CD4-positive, CD25-positive, alpha-beta regulatory T cell (primary cell): ENCODE measurements around the gene SPRED2. TPM values are rescaled to one million over a fixed set of nuclear protein-coding genes. Genes with fewer than 3 reads are reported as not detected.

Experiments used
- ATAC-seq, 2 donors: fragments of 150-1000 bp; cut with Tn5 transposase; one replicate each; pipeline ENCODE4 v1.10.0; 2021; ENCODE audit warnings: low read depth in 2 of 2, moderate number of reproducible peaks in 2 of 2, moderate library complexity in 1 of 2
- DNase-seq, 3 donors: peaks; one replicate each; pipeline versions ENCODE4 v3.0.0 to v3.0.0-alpha.2; 2012 to 2022; ENCODE audit warnings: mixed read lengths in 1 of 3
- H3K27ac ChIP-seq: one replicate; pipeline ENCODE4 v1.7.0; 2013; ENCODE audit warnings: mild to moderate bottlenecking, low read length; ENCODE audit not compliant: insufficient read depth, poor library complexity, severe bottlenecking
- H3K27me3 ChIP-seq: one replicate; pipeline ENCODE4 v1.7.0; 2013; ENCODE audit warnings: low read length; ENCODE audit not compliant: control insufficient read depth, insufficient read depth
- H3K36me3 ChIP-seq: one replicate; pipeline ENCODE4 v1.7.0; 2013; ENCODE audit warnings: mild to moderate bottlenecking, low read length, moderate library complexity; ENCODE audit not compliant: control insufficient read depth, insufficient read depth
- H3K4me1 ChIP-seq: 2 replicates; pipeline ENCODE4 v1.7.0; 2013; ENCODE audit warnings: mild to moderate bottlenecking, low read length; ENCODE audit not compliant: insufficient read depth, control insufficient read depth, poor library complexity, severe bottlenecking
- H3K4me3 ChIP-seq: one replicate; pipeline ENCODE4 v1.7.0; 2013; ENCODE audit warnings: low read depth, mild to moderate bottlenecking, low read length, moderate library complexity
- H3K9me3 ChIP-seq, 2 experiments: 1 replicate in 1 of 2; 2 replicates in 1 of 2; pipeline ENCODE4 v1.7.0; 2013; ENCODE audit warnings: low read length in 2 of 2, mild to moderate bottlenecking in 1 of 2, moderate library complexity in 1 of 2; ENCODE audit not compliant: control insufficient read depth in 2 of 2
- H3K27ac Mint-ChIP-seq, 3 donors: one replicate each; pipeline ENCODE4 v1.8.0; 2020 to 2022; ENCODE audit warnings: mild to moderate bottlenecking in 3 of 3, mixed read lengths in 3 of 3, moderate library complexity in 2 of 3
- H3K27me3 Mint-ChIP-seq: one replicate; pipeline ENCODE4 v1.8.0; 2022; ENCODE audit warnings: mild to moderate bottlenecking, mixed read lengths
- H3K36me3 Mint-ChIP-seq: one replicate; pipeline ENCODE4 v1.8.0; 2020; ENCODE audit warnings: mixed read lengths
- H3K4me1 Mint-ChIP-seq, 4 donors: one replicate each; pipeline ENCODE4 v1.8.0; 2020 to 2022; ENCODE audit warnings: mixed read lengths in 4 of 4, mild to moderate bottlenecking in 1 of 4
- H3K4me3 Mint-ChIP-seq, 4 donors: one replicate each; pipeline ENCODE4 v1.8.0; 2020 to 2022; ENCODE audit warnings: mild to moderate bottlenecking in 4 of 4, mixed read lengths in 4 of 4, moderate library complexity in 3 of 4
- H3K9me3 Mint-ChIP-seq, 7 donors: one replicate each; pipeline ENCODE4 v1.8.0; 2020 to 2022; ENCODE audit warnings: mixed read lengths in 7 of 7, mild to moderate bottlenecking in 3 of 7, moderate library complexity in 2 of 7
- polyA plus RNA-seq, 4 donors: library from polyadenylated mRNA; unstranded; fragments of 300-500 nt; fragmentation: Illumina TruSeq; gene quantifications; one replicate each; pipeline ENCODE4 v1.2.3, GENCODE V29; 2021
- total RNA-seq: library from RNA; stranded (reverse); gene quantifications from one replicate; pipeline ENCODE4 v1.2.3, GENCODE V29; 2022

SPRED2 gene
- total and polyA plus RNA-seq, 5 donors from 2014 or later: 0.23 to 6.3 (median 1.1) TPM

DNA sequence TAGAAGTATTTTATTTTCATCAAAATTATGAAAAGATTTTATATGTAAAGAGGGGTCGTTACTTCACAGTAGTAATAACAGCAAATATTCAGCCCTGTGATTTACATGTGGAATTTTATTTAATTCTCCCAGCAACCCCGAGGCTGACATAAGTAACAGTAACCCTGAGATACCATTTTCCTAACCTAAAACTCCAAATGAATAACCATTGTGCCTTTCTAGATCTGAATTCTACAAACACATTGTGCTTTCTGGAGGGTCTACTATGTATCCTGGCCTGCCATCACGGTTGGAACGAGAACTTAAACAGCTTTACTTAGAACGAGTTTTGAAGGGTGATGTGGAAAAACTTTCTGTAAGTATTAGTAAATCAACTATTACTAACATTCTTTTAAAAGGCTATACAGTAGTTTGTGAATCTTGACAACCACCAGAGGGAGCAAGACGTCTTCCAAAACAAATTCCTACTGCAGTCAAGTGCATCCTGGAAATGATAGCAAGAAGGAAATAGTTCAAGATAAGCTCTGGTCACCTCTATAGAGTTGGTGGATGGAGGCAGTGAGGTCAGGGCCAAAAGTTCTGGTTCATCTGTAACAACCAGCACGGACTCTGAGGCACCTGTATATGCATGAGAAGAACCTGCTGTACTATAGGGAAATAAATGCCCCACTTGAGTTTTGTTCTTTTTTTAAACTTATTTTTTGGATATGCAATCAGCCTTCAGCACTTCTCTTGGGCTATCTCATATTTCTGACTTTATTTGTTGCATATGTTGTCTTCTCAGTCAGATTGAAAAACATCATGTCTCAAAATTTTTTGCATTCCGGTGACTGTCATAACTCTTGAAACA is 167.4 kb downstream of the SPRED2 start:
- Mint-ChIP-seq H3K27ac (peak overlapping the region in 2 of 3 donors; percentile 2 to 35), H3K4me1 (peaks cover 10 to 25% (median 24%) of the 10 kb centered on the region in 4 donors), H3K4me3 (no peak overlapping the region), H3K36me3 (peaks cover 43% of the 10 kb centered on the region), H3K9me3 (no peaks in the 10 kb centered on the region), H3K27me3 (no peaks in the 10 kb centered on the region)
- Histone ChIP-seq H3K9me3 (no peaks in the 10 kb centered on the region), H3K27ac (no peak overlapping the region), H3K4me3 (no peak overlapping the region), H3K36me3 (peaks cover 82% of the 10 kb centered on the region), H3K4me1 (no peaks in the 10 kb centered on the region), H3K27me3 (no peaks in the 10 kb centered on the region)
- DNase-seq (peak in 2 of 3 donors; percentile 32 to 67), ATAC-seq (no peak)

DNA sequence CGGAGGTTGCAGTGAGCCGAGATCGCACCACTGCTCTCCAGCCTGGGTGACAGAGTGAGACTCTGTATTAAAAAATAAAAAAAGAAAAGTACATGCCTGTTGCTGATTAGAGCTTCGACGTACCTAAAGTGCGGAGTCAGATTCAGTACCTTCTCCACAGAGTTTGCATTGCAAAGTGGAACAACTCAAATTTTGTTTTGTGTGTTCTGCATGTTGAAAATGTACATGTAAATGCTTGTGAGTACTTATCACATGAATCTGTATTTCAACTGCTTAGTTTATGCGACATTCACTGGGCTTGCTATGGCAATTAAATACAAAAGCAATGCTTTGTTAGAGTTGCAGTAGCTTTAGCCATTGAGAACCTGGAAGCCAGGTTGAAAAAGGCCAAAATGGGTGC is 168.4 kb downstream of the SPRED2 start:
- no peak overlapping the region for H3K27ac ChIP-seq
- H3K9me3 ChIP-seq: no peaks in the 10 kb centered on the region
- H3K4me1 ChIP-seq: no peaks in the 10 kb centered on the region
- DNase-seq (no peak), ATAC-seq (no peak)
- Mint-ChIP-seq H3K9me3 (no peaks in the 10 kb centered on the region), H3K36me3 (peaks cover 40% of the 10 kb centered on the region), H3K27me3 (no peaks in the 10 kb centered on the region), H3K4me3 (no peak overlapping the region), H3K27ac (no peak overlapping the region), H3K4me1 (peaks cover 10 to 27% (median 24%) of the 10 kb centered on the region in 4 donors)
- peaks cover 81% of the 10 kb centered on the region for H3K36me3 ChIP-seq
- H3K27me3 ChIP-seq: no peaks in the 10 kb centered on the region
- no peak overlapping the region for H3K4me3 ChIP-seq

DNA sequence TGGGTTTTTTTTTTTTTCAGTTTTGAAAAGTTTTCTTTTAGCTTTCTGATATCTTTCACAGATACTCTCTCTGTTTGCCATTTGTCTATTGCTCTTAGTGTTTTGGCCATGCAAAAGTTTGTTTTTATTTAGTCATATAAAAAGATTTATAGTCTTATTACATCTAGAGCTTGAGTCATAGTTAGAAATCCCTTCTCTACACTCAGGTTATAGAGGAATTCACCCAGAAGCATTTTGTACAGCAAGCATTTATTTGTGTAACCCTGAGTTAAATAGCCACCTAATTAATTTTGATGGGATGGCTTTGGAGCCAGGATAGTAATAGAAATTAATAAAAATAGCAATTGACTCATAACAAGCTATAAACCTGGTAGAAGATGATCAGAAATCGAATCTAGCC is 169.1 kb downstream of the SPRED2 start:
- peaks cover 37% of the 10 kb centered on the region for H3K36me3 Mint-ChIP-seq

DNA sequence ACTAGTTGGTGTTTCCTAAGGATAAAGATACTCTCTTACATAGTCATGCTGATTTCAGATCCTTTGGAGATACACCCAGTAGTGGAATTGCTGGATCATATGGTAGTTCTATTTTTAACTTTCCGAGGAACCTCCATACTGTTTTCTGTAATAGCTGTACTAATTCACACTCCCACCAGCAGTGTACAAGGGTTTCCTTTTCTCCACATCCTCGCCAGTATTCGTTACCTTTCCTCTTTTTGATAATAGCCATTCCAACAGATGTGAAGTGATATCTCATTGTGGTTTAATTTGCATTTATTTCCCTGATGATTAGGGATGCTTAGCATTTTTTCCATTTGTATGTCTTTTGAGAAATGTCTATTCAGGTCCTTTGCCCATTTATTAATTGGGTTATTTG is 170.7 kb downstream of the SPRED2 start:
- H3K4me1 ChIP-seq: peaks cover 3% of the 10 kb centered on the region
- peaks cover 22 to 41% (median 28%) of the 10 kb centered on the region in 4 donors for H3K4me1 Mint-ChIP-seq
- H3K9me3 Mint-ChIP-seq: no peaks in the 10 kb centered on the region
- H3K9me3 ChIP-seq: no peaks in the 10 kb centered on the region
- no peak overlapping the region for H3K27ac ChIP-seq
- H3K27me3 Mint-ChIP-seq: no peaks in the 10 kb centered on the region
- H3K36me3 ChIP-seq: peaks cover 74% of the 10 kb centered on the region
- peak overlapping the region in 1 of 3 donors; percentile 55 for H3K27ac Mint-ChIP-seq
- H3K4me3 ChIP-seq: no peak overlapping the region
- ATAC-seq (no peak), DNase-seq (no peak)
- H3K27me3 ChIP-seq: no peaks in the 10 kb centered on the region
- peaks cover 34% of the 10 kb centered on the region for H3K36me3 Mint-ChIP-seq
- H3K4me3 Mint-ChIP-seq: no peak overlapping the region

More for the DNA sequence above, 169.1 kb downstream of the SPRED2 start:
- Histone ChIP-seq H3K9me3 (no peaks in the 10 kb centered on the region), H3K27me3 (no peaks in the 10 kb centered on the region), H3K4me3 (no peak overlapping the region), H3K4me1 (peaks cover 3% of the 10 kb centered on the region), H3K27ac (no peak overlapping the region), H3K36me3 (peaks cover 81% of the 10 kb centered on the region)
- no peak for DNase-seq
- Mint-ChIP-seq H3K27me3 (no peaks in the 10 kb centered on the region), H3K27ac (no peak overlapping the region), H3K4me3 (no peak overlapping the region), H3K4me1 (peaks cover 10 to 33% (median 23%) of the 10 kb centered on the region in 4 donors), H3K9me3 (no peaks in the 10 kb centered on the region)
- ATAC-seq: no peak

Other genes with a start within 250 kb of the SPRED2 start
- gene ACTR2, start 204.8 kb downstream of the SPRED2 start, total RNA-seq: 275 TPM
- gene ACTR2, start 204.8 kb downstream of the SPRED2 start, polyA plus RNA-seq: 100 to 1,000 TPM; 287 to 324 (median 309) TPM